GM18498 (cell line): Measurements from ENCODE around the gene FOSB.
"Not testable (repeated sequence)": the region's sequence is repeated elsewhere in the genome, so short reads cannot be mapped to it uniquely, and the experiment has no call there.

ENCODE experiments used
- ATAC-seq: cut with Tn5 transposase; IDR thresholded peaks from one replicate; pipeline ENCODE4 v1.9.1; 2021; ENCODE audit warnings: mild to moderate bottlenecking, moderate library complexity; ENCODE audit not compliant: unreplicated experiment

FOSB gene

GRCh38 chr19:45467456-45468158, at the start of gene FOSB:
FOSB (plus strand) TSS chr19:45467996; CDS start chr19:45468587, 591 bp downstream.
- ATAC-seq, result peak; percentile 54

GRCh38 chr19:45418802-45419201, 49.0 kb upstream of the FOSB start:
- ATAC-seq, result no peak

GRCh38 chr19:45419396-45419795, 48.4 kb upstream of the FOSB start:
- ATAC-seq, result peak; percentile 56

GRCh38 chr19:45419895-45420294, 47.9 kb upstream of the FOSB start:
- ATAC-seq, result no peak

GRCh38 chr19:45420356-45420755, 47.4 kb upstream of the FOSB start:
- no peak for ATAC-seq

GRCh38 chr19:45420871-45421270, 46.9 kb upstream of the FOSB start:
- ATAC-seq, result no peak

- ATAC-seq, result no peak
Measured at GRCh38 chr19:45421947-45422498, 45.8 kb upstream of the FOSB start.

- no peak for ATAC-seq
Measured at GRCh38 chr19:45423033-45423588, 44.7 kb upstream of the FOSB start.

- ATAC-seq, result peak; percentile 70
Measured at GRCh38 chr19:45423589-45424190, 44.1 kb upstream of the FOSB start, which contains the start of gene ERCC1. ERCC1 (minus strand) TSS chr19:45423917; CDS start chr19:45423374, 543 bp downstream.

GRCh38 chr19:45424191-45425058, 43.4 kb upstream of the FOSB start:
- ATAC-seq, result no peak

- no peak for ATAC-seq
Measured at GRCh38 chr19:45428384-45429231, 39.2 kb upstream of the FOSB start.

- ATAC-seq, result not testable (repeated sequence)
Measured at GRCh38 chr19:45429896-45430295, 37.9 kb upstream of the FOSB start.

GRCh38 chr19:45431008-45431407, 36.8 kb upstream of the FOSB start:
- not testable (repeated sequence) for ATAC-seq

- ATAC-seq, result not testable (repeated sequence)
Measured at GRCh38 chr19:45432543-45432942, 35.3 kb upstream of the FOSB start.

- ATAC-seq, result no peak
Measured at GRCh38 chr19:45437328-45437727, 30.5 kb upstream of the FOSB start.

- ATAC-seq, result no peak
Measured at GRCh38 chr19:45439190-45439568, 28.6 kb upstream of the FOSB start.

GRCh38 chr19:45439569-45440258, 28.1 kb upstream of the FOSB start:
- peak; percentile 60 for ATAC-seq

- no peak for ATAC-seq
Measured at GRCh38 chr19:45440259-45440638, 27.5 kb upstream of the FOSB start.

- no peak for ATAC-seq
Measured at GRCh38 chr19:45440873-45441654, 26.7 kb upstream of the FOSB start.
